Neural cell (in vitro differentiated cells): ENCODE results near the gene SEPTIN5. TPM values are rescaled to one million over a fixed set of nuclear protein-coding genes. Genes with fewer than 3 reads are reported as not detected.

ENCODE experiments used
- H2AFZ ChIP-seq: fragments of 200-600, 300-800 bp; sonication (generic), shearing (Covaris generic); 2 replicates; pipeline ENCODE4 v1.6.0; 2014; ENCODE audit warnings: low read depth, mild to moderate bottlenecking, antibody characterized with exemption, low read length, moderate library complexity
- H3F3A ChIP-seq: fragments of 200-600 bp; shearing (Covaris generic); 2 replicates; pipeline ENCODE4 v1.6.1; 2016; ENCODE audit warnings: mild to moderate bottlenecking, moderate library complexity, mixed read lengths, antibody characterized with exemption, low read length; ENCODE audit not compliant: insufficient read depth, poor library complexity, severe bottlenecking
- H3K27ac ChIP-seq: fragments of 200-600, 300-800 bp; sonication (generic), shearing (Covaris generic); 2 replicates; pipeline ENCODE4 v1.5.1; 2014; ENCODE audit warnings: mild to moderate bottlenecking, low read length, moderate library complexity
- H3K27me3 ChIP-seq: fragments of 300-800, 200-600 bp; sonication (generic), shearing (Covaris generic); 2 replicates; pipeline ENCODE4 v1.6.0; 2014; ENCODE audit warnings: mild to moderate bottlenecking, low read depth, low read length, moderate library complexity; ENCODE audit not compliant: insufficient read depth
- H3K36me3 ChIP-seq: fragments of 300-800, 200-600 bp; sonication (generic), shearing (Covaris generic); 2 replicates; pipeline ENCODE4 v1.5.1; 2014; ENCODE audit warnings: mild to moderate bottlenecking, antibody characterized with exemption, low read length, moderate library complexity; ENCODE audit not compliant: insufficient read depth
- H3K4me2 ChIP-seq: fragments of 300-800, 200-600 bp; sonication (generic), shearing (Covaris generic); 2 replicates; pipeline ENCODE4 v1.6.0; 2014; ENCODE audit warnings: mild to moderate bottlenecking, low read length
- H3K4me3 ChIP-seq: fragments of 300-800, 200-600 bp; sonication (generic), shearing (Covaris generic); 2 replicates; pipeline ENCODE4 v1.5.1; 2014; ENCODE audit warnings: mild to moderate bottlenecking, low read length, moderate library complexity
- H3K79me2 ChIP-seq: fragments of 200-600 bp; shearing (Covaris generic); replicated peaks from 2 replicates; pipeline ENCODE4 v1.6.0; 2014; ENCODE audit warnings: mild to moderate bottlenecking, low read length, moderate library complexity; ENCODE audit not compliant: insufficient read depth
- H3K9ac ChIP-seq: fragments of 300-800, 200-600 bp; sonication (generic), shearing (Covaris generic); 2 replicates; pipeline ENCODE4 v1.6.1; 2016; ENCODE audit warnings: mild to moderate bottlenecking, low read length, mixed read lengths
- H3K9me2 ChIP-seq: fragments of 200-600 bp; shearing (Covaris generic); 2 replicates; pipeline ENCODE4 v1.6.1; 2016; ENCODE audit warnings: mild to moderate bottlenecking, low read length, mixed read lengths; ENCODE audit not compliant: insufficient read depth
- H3K9me3 ChIP-seq: fragments of 200-600, 300-800 bp; sonication (generic), shearing (Covaris generic); 2 replicates; pipeline ENCODE4 v1.6.1; 2016; ENCODE audit warnings: mild to moderate bottlenecking, mixed run types, low read length, moderate library complexity, mixed read lengths
- H4K20me1 ChIP-seq: fragments of 200-600 bp; shearing (Covaris generic); 2 replicates; pipeline ENCODE4 v1.6.1; 2016; ENCODE audit warnings: mild to moderate bottlenecking, mixed run types; ENCODE audit not compliant: insufficient read depth
- EP300 ChIP-seq: fragments of 450-650 bp; conservative IDR thresholded peaks from 2 replicates; pipeline ENCODE4 v1.6.1; 2014; ENCODE audit warnings: antibody characterized with exemption, mild to moderate bottlenecking, moderate library complexity; ENCODE audit not compliant: poor library complexity, severe bottlenecking
- EZH2 ChIP-seq: fragments of 200-600, 300-800 bp; shearing (Covaris generic), sonication (generic); IDR thresholded peaks from 2 replicates; pipeline ENCODE4 v1.6.1; 2014; ENCODE audit warnings: antibody characterized with exemption, low read length, borderline replicate concordance, mild to moderate bottlenecking; ENCODE audit not compliant: insufficient read depth, poor library complexity, severe bottlenecking
- MXI1 ChIP-seq: fragments of 450-650 bp; conservative IDR thresholded peaks from 2 replicates; pipeline ENCODE4 v1.6.1; 2014; ENCODE audit warnings: antibody characterized with exemption, mild to moderate bottlenecking; ENCODE audit not compliant: poor library complexity, severe bottlenecking
- POLR2AphosphoS5 ChIP-seq: IDR thresholded peaks from 2 replicates; pipeline ENCODE4 v1.6.1; 2012
- RAD21 ChIP-seq: fragments of 450-650 bp; conservative IDR thresholded peaks from 2 replicates; pipeline ENCODE4 v1.6.1; 2014; ENCODE audit warnings: antibody characterized with exemption, mild to moderate bottlenecking, moderate library complexity
- SMC3 ChIP-seq: fragments of 450-650 bp; conservative IDR thresholded peaks from 2 replicates; pipeline ENCODE4 v1.6.1; 2014; ENCODE audit warnings: antibody characterized with exemption, mild to moderate bottlenecking, moderate library complexity; ENCODE audit not compliant: poor library complexity
- TAF1 ChIP-seq: IDR thresholded peaks from 2 replicates; pipeline ENCODE4 v1.6.1; 2012; ENCODE audit warnings: low read depth
- polyA plus RNA-seq: library from polyadenylated mRNA; depleted of rRNA; stranded (reverse); fragments of >200 nt; gene quantifications from 2 replicates; pipeline ENCODE4 v1.2.3, GENCODE V29; 2014
- TF ChIP-seq, protein P1 (sequence below): fragments of 450-650 bp; IDR thresholded peaks from 2 replicates; pipeline ENCODE4 v1.5.1; 2014; ENCODE audit warnings: antibody characterized with exemption, mild to moderate bottlenecking, moderate library complexity; ENCODE audit not compliant: poor library complexity, severe bottlenecking
- TF ChIP-seq, protein P2 (sequence below): IDR thresholded peaks from 2 replicates; pipeline ENCODE4 v1.6.1; 2012; ENCODE audit warnings: borderline replicate concordance

The SEPTIN5 gene
- polyA plus RNA-seq, 1 donor from 2014 or later = 166 TPM

DNA sequence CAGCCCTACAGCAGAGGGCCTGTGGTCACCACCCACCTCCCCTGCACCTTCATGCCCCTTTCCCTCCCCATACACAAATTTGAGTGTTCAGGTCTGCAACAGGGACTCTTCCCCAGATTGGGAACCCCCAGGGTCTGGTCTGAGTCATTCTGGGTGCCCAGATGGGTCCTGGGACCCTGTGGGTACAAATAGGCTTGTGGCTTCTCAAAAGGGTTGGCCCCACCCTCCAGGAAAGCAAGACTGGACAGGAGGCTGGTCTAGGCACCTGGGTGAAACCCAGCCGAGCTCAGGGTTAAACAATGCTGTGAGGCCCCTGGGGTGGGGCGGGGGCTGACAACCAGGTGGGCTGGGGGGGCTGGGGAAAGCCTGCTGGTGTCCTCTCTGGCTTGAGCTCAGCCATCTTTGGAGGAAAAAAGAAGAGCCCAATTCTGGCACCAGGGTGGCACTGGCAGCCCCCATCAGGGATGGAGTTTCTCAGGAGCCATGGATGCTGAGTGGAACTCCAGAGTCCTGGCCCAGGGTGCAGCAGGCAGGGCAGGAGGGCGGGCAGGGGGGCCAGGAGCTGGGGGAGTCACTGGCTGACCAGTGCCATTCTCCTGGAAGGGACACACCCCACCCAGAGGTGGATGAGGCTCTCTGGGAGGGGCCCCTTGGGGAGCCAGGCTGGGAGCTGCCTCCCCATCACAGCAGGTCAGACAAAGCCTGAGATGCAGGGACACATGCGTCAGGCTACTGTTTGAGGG, 1.1 kb downstream of the SEPTIN5 start:
- TF ChIP-seq EP300 = no peak
- TF ChIP-seq TAF1 = no peak
- no peak for TF ChIP-seq EZH2
- TF ChIP-seq, protein P1, sequence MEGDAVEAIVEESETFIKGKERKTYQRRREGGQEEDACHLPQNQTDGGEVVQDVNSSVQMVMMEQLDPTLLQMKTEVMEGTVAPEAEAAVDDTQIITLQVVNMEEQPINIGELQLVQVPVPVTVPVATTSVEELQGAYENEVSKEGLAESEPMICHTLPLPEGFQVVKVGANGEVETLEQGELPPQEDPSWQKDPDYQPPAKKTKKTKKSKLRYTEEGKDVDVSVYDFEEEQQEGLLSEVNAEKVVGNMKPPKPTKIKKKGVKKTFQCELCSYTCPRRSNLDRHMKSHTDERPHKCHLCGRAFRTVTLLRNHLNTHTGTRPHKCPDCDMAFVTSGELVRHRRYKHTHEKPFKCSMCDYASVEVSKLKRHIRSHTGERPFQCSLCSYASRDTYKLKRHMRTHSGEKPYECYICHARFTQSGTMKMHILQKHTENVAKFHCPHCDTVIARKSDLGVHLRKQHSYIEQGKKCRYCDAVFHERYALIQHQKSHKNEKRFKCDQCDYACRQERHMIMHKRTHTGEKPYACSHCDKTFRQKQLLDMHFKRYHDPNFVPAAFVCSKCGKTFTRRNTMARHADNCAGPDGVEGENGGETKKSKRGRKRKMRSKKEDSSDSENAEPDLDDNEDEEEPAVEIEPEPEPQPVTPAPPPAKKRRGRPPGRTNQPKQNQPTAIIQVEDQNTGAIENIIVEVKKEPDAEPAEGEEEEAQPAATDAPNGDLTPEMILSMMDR = no peak
- no peak for TF ChIP-seq RAD21
- no peak for TF ChIP-seq SMC3
- TF ChIP-seq POLR2AphosphoS5 = no peak
- no peak for TF ChIP-seq MXI1
- TF ChIP-seq, protein P2, sequence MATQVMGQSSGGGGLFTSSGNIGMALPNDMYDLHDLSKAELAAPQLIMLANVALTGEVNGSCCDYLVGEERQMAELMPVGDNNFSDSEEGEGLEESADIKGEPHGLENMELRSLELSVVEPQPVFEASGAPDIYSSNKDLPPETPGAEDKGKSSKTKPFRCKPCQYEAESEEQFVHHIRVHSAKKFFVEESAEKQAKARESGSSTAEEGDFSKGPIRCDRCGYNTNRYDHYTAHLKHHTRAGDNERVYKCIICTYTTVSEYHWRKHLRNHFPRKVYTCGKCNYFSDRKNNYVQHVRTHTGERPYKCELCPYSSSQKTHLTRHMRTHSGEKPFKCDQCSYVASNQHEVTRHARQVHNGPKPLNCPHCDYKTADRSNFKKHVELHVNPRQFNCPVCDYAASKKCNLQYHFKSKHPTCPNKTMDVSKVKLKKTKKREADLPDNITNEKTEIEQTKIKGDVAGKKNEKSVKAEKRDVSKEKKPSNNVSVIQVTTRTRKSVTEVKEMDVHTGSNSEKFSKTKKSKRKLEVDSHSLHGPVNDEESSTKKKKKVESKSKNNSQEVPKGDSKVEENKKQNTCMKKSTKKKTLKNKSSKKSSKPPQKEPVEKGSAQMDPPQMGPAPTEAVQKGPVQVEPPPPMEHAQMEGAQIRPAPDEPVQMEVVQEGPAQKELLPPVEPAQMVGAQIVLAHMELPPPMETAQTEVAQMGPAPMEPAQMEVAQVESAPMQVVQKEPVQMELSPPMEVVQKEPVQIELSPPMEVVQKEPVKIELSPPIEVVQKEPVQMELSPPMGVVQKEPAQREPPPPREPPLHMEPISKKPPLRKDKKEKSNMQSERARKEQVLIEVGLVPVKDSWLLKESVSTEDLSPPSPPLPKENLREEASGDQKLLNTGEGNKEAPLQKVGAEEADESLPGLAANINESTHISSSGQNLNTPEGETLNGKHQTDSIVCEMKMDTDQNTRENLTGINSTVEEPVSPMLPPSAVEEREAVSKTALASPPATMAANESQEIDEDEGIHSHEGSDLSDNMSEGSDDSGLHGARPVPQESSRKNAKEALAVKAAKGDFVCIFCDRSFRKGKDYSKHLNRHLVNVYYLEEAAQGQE = no peak
- Histone ChIP-seq H3K36me3 (peaks cover 11% of the 10 kb centered on the region), H3K79me2 (peaks cover 8% of the 10 kb centered on the region), H3K9ac (peak overlapping the region; percentile 94), H3K4me2 (peak overlapping the region; percentile 99), H4K20me1 (peaks cover 24% of the 10 kb centered on the region), H3K4me3 (peak overlapping the region; percentile 99), H3F3A (no peaks in the 10 kb centered on the region), H3K27ac (peak overlapping the region; percentile 23), H3K9me2 (no peaks in the 10 kb centered on the region), H3K9me3 (no peaks in the 10 kb centered on the region), H3K27me3 (peaks cover 27% of the 10 kb centered on the region), H2AFZ (peak overlapping the region; percentile 51)

GRCh38 chr22:19716041-19716828, 1.9 kb downstream of the SEPTIN5 start:
- peaks cover 35% of the 10 kb centered on the region for H3K27me3 ChIP-seq
- no peaks in the 10 kb centered on the region for H3K9me3 ChIP-seq
- TF ChIP-seq, protein P2 = no peak
- TF ChIP-seq MXI1 (no peak), RAD21 (no peak), POLR2AphosphoS5 (no peak), EP300 (no peak), EZH2 (no peak), TAF1 (no peak), SMC3 (no peak)
- TF ChIP-seq, protein P1 = no peak
- H3K4me3 ChIP-seq = peak overlapping the region; percentile 99
- H4K20me1 ChIP-seq = peaks cover 33% of the 10 kb centered on the region
- H3F3A ChIP-seq = no peaks in the 10 kb centered on the region
- H3K9me2 ChIP-seq = no peaks in the 10 kb centered on the region
- H3K27ac ChIP-seq = no peak overlapping the region
- peaks cover 14% of the 10 kb centered on the region for H3K36me3 ChIP-seq
- H3K79me2 ChIP-seq = peaks cover 8% of the 10 kb centered on the region
- peak overlapping the region; percentile 99 for H3K4me2 ChIP-seq
- H2AFZ ChIP-seq = no peak overlapping the region
- H3K9ac ChIP-seq = no peak overlapping the region
